Uterus (tissue), 4 donors: ENCODE data around the gene TOM1L1. TPM values are rescaled to one million over a fixed set of nuclear protein-coding genes. Genes with fewer than 3 reads are reported as not detected.

Source experiments
- DNase-seq, 2 donors: peaks; one replicate each; pipeline ENCODE4 v3.0.0-alpha.2; 2019 to 2020
- H3K27ac ChIP-seq, 2 donors: fragments of 200-600 bp; sonication (generic); 1 replicate in 1 of 2; 2 replicates in 1 of 2; pipeline ENCODE4 v1.5.1; 2016 to 2018
- H3K27me3 ChIP-seq, 2 donors: fragments of 200-600 bp; sonication (generic); one replicate each; pipeline ENCODE4 v1.5.1; 2018 to 2019; ENCODE audit warnings: control low read depth in 1 of 2
- H3K36me3 ChIP-seq, 2 donors: fragments of 200-600 bp; sonication (generic); one replicate each; pipeline ENCODE4 v1.5.1; 2019; ENCODE audit warnings: control low read depth in 1 of 2
- H3K4me1 ChIP-seq, 2 donors: fragments of 200-600 bp; sonication (generic); one replicate each; pipeline ENCODE4 v1.5.1; 2018 to 2019; ENCODE audit warnings: control low read depth in 1 of 2
- H3K4me3 ChIP-seq, 2 donors: fragments of 200-600 bp; sonication (generic); 1 replicate in 1 of 2; 2 replicates in 1 of 2; pipeline ENCODE4 v1.5.1; 2018 to 2019; ENCODE audit warnings: mild to moderate bottlenecking in 1 of 2
- H3K9me3 ChIP-seq, 2 donors: fragments of 200-600 bp; sonication (generic); one replicate each; pipeline ENCODE4 v1.5.1; 2019; ENCODE audit warnings: control low read depth in 1 of 2
- POLR2A ChIP-seq, 2 donors: fragments of 450-650 bp; IDR thresholded peaks; one replicate each; pipeline ENCODE4 v1.6.1; 2016; ENCODE audit warnings: antibody characterized with exemption in 2 of 2, mild to moderate bottlenecking in 1 of 2, moderate library complexity in 1 of 2
- intact Hi-C: fragments of 100-400 bp; cut with DNase I; formaldehyde crosslinking; loops from one replicate; pipeline ENCODE4 v1.15.1; 2023; ENCODE audit warnings: low total_unique reads
- total RNA-seq, 4 donors: library from RNA; depleted of rRNA in 3 of 4; stranded (reverse); fragments of >200 nt in 3 of 4; gene quantifications; one replicate each; pipeline versions ENCODE4 v1.1.0 to v1.2.4, GENCODE V29; 2014 to 2023
- TF ChIP-seq, protein P1 (sequence below), 4 experiments: fragments of 200-600 bp in 2 of 4; fragments of 450-650 bp in 2 of 4; sonication (generic) in 2 of 4; IDR thresholded peaks; one replicate each; pipeline ENCODE4 v1.5.1; 2016 to 2019; ENCODE audit warnings: antibody characterized with exemption in 4 of 4, mild to moderate bottlenecking in 2 of 4, moderate library complexity in 1 of 4
- donor health status: DM: yes; HTN: yes; CAD: no.

Gene TOM1L1
- total RNA-seq, 4 donors from 2014 or later = 3.1 to 37.1 (median 20.9) TPM

DNA sequence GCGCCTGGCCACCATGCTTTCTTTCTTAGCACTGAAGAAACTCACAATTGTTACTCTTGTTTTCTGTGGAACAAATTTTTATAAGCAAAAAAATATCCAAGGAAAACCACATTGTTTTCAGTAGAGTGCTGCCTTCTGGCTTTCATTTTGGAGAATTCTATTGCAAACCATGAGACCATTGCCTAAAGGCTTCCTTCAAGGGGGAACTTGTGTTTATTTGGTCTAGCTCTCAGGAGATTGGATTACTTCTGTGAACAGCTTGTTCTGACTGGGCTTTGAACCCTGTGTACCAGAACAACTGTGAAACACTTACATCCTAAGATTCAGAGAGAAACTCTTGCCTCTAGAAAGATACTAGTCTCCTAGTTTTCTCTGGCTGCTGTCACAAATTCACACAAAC, 32.1 kb downstream of the TOM1L1 start:
- Histone ChIP-seq H3K4me1 (no peaks in the 10 kb centered on the region), H3K4me3 (no peak overlapping the region), H3K27ac (no peak overlapping the region), H3K27me3 (no peaks in the 10 kb centered on the region), H3K36me3 (no peaks in the 10 kb centered on the region), H3K9me3 (no peaks in the 10 kb centered on the region)
- DNase-seq = no peak
- no peak for TF ChIP-seq POLR2A (IDR thresholded peaks at IDR 0.05)
- TF ChIP-seq, protein P1, sequence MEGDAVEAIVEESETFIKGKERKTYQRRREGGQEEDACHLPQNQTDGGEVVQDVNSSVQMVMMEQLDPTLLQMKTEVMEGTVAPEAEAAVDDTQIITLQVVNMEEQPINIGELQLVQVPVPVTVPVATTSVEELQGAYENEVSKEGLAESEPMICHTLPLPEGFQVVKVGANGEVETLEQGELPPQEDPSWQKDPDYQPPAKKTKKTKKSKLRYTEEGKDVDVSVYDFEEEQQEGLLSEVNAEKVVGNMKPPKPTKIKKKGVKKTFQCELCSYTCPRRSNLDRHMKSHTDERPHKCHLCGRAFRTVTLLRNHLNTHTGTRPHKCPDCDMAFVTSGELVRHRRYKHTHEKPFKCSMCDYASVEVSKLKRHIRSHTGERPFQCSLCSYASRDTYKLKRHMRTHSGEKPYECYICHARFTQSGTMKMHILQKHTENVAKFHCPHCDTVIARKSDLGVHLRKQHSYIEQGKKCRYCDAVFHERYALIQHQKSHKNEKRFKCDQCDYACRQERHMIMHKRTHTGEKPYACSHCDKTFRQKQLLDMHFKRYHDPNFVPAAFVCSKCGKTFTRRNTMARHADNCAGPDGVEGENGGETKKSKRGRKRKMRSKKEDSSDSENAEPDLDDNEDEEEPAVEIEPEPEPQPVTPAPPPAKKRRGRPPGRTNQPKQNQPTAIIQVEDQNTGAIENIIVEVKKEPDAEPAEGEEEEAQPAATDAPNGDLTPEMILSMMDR (IDR thresholded peaks at IDR 0.05) = no peak
- intact Hi-C loops = no loop called here

- Histone ChIP-seq H3K27ac (no peak overlapping the region), H3K9me3 (no peaks in the 10 kb centered on the region), H3K4me3 (no peak overlapping the region), H3K27me3 (no peaks in the 10 kb centered on the region), H3K36me3 (no peaks in the 10 kb centered on the region), H3K4me1 (no peaks in the 10 kb centered on the region)
- TF ChIP-seq, protein P1 (IDR thresholded peaks at IDR 0.05) = no peak
- no peak for DNase-seq
- intact Hi-C loops = no loop called here
These were observed 33.3 kb downstream of the TOM1L1 start for GRCh38 chr17:54933921-54934320.

DNA sequence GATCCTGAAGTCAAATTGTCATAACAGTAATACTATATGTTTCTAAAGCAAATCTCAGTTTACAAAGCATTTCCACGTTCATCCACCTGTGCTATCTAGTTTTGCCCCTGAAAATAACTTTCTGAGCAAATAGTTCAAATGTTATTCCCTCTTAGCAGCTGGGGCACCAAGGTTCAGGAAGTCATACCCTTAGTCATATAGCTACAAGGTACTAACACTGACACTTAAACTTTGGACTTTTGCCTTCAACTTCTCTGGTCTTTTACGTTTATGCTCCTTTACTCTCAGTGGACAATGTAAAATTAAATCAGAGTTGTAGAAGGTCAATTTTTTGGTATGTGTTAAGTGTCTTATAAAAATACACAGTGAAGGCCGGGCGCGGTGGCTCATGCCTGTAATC, 34.8 kb downstream of the TOM1L1 start:
- H3K27ac ChIP-seq = no peak overlapping the region
- H3K27me3 ChIP-seq = no peaks in the 10 kb centered on the region
- H3K4me3 ChIP-seq = no peak overlapping the region
- TF ChIP-seq, protein P1 (IDR thresholded peaks at IDR 0.05) = no peak
- TF ChIP-seq POLR2A (IDR thresholded peaks at IDR 0.05) = no peak
- no peaks in the 10 kb centered on the region for H3K9me3 ChIP-seq
- intact Hi-C loops = no loop called here
- no peaks in the 10 kb centered on the region for H3K36me3 ChIP-seq
- no peak for DNase-seq
- H3K4me1 ChIP-seq = no peaks in the 10 kb centered on the region

- Histone ChIP-seq H3K4me3 (no peak overlapping the region), H3K27me3 (no peaks in the 10 kb centered on the region), H3K27ac (no peak overlapping the region), H3K4me1 (no peaks in the 10 kb centered on the region), H3K36me3 (no peaks in the 10 kb centered on the region), H3K9me3 (no peaks in the 10 kb centered on the region)
- no peak for DNase-seq
- TF ChIP-seq, protein P1 (IDR thresholded peaks at IDR 0.05) = no peak
- TF ChIP-seq POLR2A (IDR thresholded peaks at IDR 0.05) = no peak
- intact Hi-C loops = no loop called here
These were observed 36.4 kb downstream of the TOM1L1 start for GRCh38 chr17:54937018-54937417.

- H3K36me3 ChIP-seq = no peaks in the 10 kb centered on the region
- H3K27ac ChIP-seq = no peak overlapping the region
- no peaks in the 10 kb centered on the region for H3K9me3 ChIP-seq
- H3K27me3 ChIP-seq = no peaks in the 10 kb centered on the region
- no peak for DNase-seq
- H3K4me3 ChIP-seq = no peak overlapping the region
- TF ChIP-seq POLR2A (IDR thresholded peaks at IDR 0.05) = no peak
- TF ChIP-seq, protein P1 (IDR thresholded peaks at IDR 0.05) = no peak
- H3K4me1 ChIP-seq = no peaks in the 10 kb centered on the region
- intact Hi-C loops = no loop called here
These were observed 36.8 kb downstream of the TOM1L1 start for GRCh38 chr17:54937426-54937825.
